Measurements from ENCODE around the gene VWCE. TPM values are rescaled to one million over a fixed set of nuclear protein-coding genes. Genes with fewer than 3 reads are reported as not detected.

Gene VWCE
- total and polyA plus RNA-seq, 9 of the 15 experiments (the other 6 are each of a cell fraction or from before 2014, with no cell fraction given): 0.06 to 1.6 (median 0.63) TPM; not detected in 1

GRCh38 chr11:61254403-61255025 lies 40.6 kb downstream of the VWCE start (continued):
- TF ChIP-seq REST (IDR thresholded peaks at IDR 0.05; ENCODE audit: borderline replicate concordance): peak; percentile 80
- no peak for TF ChIP-seq REST (CRISPR knock-in tag; IDR thresholded peaks at IDR 0.05; ENCODE audit: low read depth)
- TF ChIP-seq HDAC3 (IDR thresholded peaks at IDR 0.05; ENCODE audit: borderline replicate concordance, partially characterized antibody): no peak
- no peak for TF ChIP-seq ZNF239 (CRISPR knock-in tag; IDR thresholded peaks at IDR 0.05)
- TF ChIP-seq CC2D1A (IDR thresholded peaks at IDR 0.05): peak; percentile 52; the same call in 1 of the 2 replicates
- no peak for TF ChIP-seq CHD2 (IDR thresholded peaks at IDR 0.05; ENCODE audit: low read depth, low read length)
- TF ChIP-seq ZNF57 (CRISPR knock-in tag; IDR thresholded peaks at IDR 0.05): no peak
- TF ChIP-seq XRCC5 (IDR thresholded peaks at IDR 0.05; ENCODE audit: low read depth, low read length): peak; percentile 71; the same call in 1 of the 2 replicates
- peak; percentile 36; the same call in 1 of the 2 replicates for TF ChIP-seq JUND (IDR thresholded peaks at IDR 0.05; ENCODE audit: borderline replicate concordance, low read depth, low read length)
- TF ChIP-seq JUND (tag; IDR thresholded peaks at IDR 0.05; ENCODE audit: borderline replicate concordance, low read depth, low read length): no peak
- TF ChIP-seq ZMIZ1 (IDR thresholded peaks at IDR 0.05; ENCODE audit: low read depth in 2 of 2, low read length in 2 of 2): no peak
- TF ChIP-seq ESRRB (CRISPR knock-in tag; IDR thresholded peaks at IDR 0.05; ENCODE audit: borderline replicate concordance): no peak
- TF ChIP-seq CREB3 (tag; conservative IDR thresholded peaks at IDR 0.05; ENCODE audit: low read depth): no peak
